Amygdala (tissue), 56 donors: ENCODE measurements around the gene ZMPSTE24.

Experiments used
- DNase-seq, 56 donors: peaks; one replicate each; lab custom pipeline; 2025; lab: John Stamatoyannopoulos, UW

The ZMPSTE24 gene

DNA sequence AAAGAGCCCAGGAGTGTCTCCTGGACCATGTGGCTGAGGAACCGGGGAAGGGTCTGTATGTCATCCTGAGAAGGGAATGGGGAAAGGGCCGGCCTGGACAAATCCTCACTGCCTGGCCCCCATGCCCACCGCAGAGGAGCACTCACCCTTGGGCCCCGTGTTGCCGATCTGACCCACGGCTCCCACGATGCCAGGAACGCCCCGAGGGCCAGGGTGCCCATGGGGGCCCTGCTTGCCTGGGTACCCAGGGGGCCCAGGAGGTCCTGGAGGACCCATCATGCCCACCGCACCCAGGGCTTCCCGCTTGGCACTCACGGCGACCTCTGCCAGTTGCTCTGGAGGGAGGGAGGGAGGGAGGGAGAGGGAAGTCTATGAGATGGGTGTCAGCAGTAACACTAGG lies 44.4 kb downstream of the ZMPSTE24 start:
- DNase-seq, result no peak

DNA sequence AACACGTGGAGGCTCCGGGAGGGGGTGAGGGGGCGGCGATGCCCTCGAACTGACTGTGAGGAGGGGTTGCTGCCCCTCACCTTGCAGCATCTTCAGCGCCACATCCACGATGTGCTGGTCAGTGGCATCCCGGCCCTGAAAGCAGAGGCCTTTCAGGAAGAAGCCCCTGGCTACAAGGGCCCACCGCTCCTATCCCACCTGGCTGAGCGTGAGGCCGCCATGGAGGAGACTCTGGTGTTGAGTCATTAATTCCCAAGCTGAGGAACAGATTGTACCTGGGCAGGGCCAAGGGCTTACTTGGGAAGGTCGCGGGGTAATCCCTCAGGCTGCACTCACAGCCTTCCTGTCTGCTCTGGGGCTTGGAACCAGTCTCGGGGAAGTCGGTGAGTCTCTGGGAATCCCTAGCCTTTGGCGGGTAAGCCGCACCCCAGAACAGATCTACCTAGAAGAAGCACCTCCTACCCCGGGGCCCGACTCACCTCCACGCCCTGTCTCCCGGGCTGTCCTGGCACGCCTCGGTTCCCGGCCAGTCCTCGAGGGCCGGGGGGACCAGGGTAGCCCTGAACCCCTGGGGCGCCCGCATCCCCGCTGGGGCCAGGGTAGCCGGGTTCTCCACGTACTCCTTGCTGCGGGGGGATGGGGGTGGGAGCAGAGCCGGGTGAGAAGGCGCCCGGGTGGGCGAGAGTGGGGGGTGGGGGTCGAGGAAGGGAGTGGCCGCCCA lies 45.2 kb downstream of the ZMPSTE24 start:
- DNase-seq, result no peak

DNA sequence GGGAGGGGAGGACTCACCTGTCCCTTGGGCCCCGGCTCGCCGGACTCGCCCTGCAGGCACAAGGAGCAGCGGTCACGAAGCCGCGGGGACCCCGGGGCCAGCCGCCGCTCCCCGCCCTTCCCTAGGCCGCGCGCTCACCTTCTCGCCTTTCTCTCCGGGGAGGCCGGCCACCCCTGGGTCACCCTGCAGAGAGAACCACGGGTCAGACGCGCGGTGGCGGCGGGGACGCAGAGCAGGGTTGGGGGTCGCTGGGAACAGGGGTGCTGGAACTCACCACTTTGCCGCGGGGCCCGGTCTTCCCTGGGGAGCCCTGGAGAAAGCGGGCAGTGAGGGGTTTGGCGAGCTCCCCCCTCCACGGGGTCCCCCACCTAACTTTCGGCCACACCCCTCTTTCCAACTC lies 45.8 kb downstream of the ZMPSTE24 start:
- no peak for DNase-seq

DNA sequence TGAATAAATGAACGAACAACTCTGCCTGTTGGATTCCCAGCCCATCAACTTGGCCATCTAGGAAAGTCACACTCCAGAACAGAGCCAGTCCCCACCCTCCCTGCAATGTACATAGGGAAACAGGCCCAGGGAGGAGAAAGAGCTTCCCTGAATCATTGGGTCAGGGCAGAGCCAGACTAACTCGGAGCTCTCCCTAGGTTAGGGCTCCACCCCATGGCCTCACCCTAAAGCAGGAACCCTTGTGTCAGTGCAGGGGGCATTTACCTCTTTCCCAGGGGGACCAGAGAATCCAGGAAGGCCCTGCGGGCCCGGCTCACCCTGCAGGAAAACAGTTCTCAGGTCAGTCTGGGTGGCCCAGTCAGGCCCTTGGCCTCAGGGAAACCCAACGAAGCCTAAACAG lies 47.4 kb downstream of the ZMPSTE24 start:
- no peak for DNase-seq

DNA sequence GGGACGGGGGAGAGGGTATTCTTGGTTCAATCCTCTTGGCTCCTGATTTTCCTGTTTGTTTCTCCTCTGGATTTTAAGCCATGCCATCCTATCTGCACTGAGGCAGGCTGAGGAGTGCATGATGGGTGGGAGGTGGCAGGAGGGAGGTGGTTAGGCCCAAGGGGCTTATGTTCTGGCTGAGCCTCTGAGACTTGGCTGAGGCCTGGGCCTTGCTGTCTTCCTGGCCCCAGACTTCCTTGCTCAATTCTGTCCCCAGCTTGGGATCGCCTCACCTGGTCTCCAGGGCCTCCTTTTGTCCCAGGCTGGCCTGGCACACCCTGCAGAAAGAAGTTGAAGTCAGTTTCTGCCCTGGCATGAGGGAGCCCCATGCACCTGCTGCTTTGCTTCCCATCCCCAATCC lies 47.8 kb downstream of the ZMPSTE24 start:
- DNase-seq, result no peak

DNA sequence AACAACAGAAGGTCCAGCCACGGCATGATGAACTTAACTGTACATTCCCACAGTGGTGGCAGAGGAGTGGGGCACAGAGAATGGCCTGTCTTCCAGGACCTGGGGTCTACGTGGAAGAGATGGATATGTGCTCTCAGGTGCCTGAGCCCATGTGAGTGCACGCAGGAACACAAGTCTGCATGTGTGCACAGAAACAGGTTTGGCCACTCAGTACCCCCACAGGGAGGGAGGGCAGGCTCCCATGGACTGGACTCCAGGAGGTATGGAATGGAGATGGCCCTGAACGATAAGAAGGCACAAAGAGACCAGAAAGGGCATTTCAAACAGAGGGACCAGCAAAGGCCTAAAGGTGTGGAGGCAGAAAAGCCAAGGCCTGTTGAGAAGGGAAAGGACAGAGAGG lies 48.3 kb downstream of the ZMPSTE24 start:
- no peak for DNase-seq

DNA sequence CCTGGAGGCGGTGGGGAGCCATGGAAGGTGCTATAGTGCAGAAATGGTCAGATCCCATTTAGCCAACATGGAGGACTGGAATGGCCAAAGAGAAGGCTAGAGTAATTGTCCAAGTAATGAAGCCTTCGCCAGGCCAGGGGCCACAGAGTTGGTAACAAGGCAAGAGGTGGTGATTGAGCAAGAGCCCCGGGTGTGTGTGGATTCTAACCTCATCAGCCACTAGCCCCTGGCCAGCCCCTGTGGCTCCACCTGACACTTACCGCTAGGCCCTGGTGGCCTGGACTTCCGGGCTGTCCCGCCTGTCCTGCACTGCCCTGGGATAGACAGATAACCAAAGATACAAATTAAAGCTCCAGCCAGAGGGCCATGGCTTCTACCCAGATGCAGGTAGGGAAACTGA lies 49.1 kb downstream of the ZMPSTE24 start:
- DNase-seq, result no peak

DNA sequence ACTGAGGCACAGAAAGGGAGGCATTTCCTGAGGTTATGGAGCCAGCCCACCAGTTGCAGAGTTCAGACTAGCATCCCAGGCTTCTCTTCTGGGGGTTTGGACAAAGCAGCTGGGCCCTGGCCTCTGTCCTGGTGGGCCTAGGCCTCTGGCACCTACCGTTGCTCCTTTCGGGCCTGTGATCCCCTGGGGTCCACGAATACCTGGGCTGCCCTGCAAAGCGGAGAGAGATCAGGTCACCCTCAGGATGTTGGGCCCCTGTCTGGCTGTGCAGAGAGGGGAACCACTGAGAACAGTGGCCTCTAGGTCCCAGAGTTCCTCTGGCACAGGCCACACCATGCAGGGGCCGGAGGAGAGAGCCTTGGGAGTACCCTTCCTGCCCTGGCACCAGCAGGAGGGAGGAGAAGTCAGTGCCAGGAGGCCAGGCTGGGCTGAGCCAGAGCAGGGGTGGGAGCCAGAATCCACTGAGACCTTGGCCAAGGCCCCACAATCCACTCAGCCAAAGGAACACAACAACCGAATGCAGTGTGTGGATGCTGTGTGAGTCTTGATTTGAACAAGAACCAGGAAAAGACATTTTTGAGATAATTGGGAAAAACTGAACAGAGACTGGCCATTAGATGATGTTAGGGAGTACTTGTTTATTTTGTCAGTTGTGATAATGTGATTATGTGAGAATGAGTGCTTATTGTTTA lies 50.1 kb downstream of the ZMPSTE24 start:
- peak in 48 of 56 donors; percentile 10 to 77 (median 52) for DNase-seq

DNA sequence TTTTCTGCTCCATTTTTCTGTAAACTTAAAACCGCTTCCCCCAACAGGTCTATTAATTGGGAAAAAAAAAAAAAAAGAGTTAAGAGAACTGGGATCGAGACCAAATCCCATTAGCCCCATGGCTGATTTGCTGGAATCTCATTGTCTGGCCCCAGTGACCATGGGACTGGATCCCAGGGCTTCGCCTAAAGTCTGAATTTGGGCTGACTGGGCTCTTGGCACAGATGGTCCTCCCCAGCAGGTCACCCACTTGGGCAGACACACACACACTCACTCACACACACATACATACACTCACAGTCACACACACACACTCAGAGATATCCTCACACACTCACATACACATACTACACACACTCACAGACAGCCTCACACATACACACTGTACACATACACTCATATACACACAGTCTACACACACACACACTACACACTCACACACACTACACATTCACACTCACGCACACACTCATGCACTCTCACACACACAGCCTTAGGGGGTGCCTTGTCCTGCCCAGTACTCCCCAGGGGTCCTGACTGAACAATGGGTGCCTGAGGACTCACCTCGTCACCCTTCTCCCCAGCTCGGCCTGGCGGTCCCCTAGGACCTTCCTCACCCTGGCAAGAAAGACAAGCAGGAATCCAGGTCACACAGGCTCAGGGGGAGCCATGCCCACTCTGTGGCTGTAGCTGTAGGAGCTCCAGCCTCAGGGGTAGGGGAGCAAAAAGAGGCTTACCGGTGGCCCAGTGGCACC lies 51.5 kb downstream of the ZMPSTE24 start:
- peak in 29 of 56 donors; percentile 6 to 71 (median 31) for DNase-seq

DNA sequence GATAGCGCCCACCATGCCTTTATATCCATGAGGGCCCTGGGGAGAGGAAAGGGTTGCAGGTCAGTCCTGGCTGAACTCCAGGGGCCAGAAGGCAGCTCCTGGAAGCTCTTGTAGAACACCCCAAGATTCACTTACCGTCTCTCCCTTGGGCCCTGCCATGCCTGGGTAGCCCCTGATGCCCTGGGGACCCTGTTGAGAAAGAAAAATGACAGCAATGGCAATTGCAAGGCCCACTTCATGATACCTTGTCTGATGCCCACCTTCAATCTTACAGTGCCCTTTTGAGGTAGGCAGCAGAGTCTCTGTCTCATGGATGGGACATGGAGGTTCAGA lies 52.1 kb downstream of the ZMPSTE24 start:
- DNase-seq, result no peak

DNA sequence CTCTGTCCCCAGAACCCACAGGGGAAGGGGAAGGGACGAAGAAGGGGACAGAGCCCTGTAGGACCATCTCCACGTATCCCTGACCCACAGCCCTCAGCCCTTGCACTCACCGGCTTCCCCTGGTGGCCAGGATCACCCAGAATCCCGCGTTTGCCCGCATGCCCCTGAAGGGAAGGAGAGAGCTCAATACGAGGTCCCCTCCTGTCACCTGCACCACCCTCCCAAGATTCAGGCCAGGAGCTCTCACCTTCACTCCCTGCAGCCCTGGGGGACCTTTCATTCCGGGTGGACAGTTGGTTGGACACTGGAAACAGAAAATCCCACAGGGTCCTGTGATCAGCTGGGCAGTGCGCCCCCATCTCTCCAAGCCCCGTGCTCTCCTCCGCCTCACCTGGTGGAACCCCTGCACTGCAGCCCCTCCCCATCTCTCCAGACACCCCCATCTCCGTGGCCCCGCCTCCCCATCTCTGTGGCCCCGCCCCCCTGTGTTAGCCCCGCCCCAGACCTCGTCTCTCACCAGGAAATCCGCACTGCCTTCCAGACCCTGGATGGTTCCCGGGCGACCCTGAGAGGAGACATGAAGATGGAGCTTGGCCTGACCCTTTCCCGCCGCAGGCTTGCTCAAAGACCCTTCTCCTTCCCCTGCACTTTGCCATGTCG lies 53.1 kb downstream of the ZMPSTE24 start:
- DNase-seq, result no peak

DNA sequence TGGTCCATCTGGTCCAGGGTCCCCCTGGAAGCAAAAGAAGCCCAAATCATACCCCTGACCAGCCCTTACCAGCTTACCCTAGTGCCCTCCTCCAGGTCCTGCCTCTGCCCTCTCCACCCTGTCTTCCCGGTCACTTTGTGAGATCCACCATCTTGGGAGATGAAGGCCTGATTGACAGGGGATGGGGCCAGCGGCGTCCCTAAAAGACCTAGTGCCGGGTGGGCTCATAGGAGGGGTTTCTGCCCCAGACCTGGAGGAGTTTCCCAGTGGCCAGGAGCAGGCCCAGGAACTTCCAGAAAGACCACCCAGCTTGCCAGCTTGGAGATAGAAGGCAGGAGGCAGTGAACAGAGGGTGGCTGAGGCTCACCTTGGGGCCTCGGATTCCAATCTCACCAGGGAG lies 53.7 kb downstream of the ZMPSTE24 start:
- DNase-seq, result no peak

DNA sequence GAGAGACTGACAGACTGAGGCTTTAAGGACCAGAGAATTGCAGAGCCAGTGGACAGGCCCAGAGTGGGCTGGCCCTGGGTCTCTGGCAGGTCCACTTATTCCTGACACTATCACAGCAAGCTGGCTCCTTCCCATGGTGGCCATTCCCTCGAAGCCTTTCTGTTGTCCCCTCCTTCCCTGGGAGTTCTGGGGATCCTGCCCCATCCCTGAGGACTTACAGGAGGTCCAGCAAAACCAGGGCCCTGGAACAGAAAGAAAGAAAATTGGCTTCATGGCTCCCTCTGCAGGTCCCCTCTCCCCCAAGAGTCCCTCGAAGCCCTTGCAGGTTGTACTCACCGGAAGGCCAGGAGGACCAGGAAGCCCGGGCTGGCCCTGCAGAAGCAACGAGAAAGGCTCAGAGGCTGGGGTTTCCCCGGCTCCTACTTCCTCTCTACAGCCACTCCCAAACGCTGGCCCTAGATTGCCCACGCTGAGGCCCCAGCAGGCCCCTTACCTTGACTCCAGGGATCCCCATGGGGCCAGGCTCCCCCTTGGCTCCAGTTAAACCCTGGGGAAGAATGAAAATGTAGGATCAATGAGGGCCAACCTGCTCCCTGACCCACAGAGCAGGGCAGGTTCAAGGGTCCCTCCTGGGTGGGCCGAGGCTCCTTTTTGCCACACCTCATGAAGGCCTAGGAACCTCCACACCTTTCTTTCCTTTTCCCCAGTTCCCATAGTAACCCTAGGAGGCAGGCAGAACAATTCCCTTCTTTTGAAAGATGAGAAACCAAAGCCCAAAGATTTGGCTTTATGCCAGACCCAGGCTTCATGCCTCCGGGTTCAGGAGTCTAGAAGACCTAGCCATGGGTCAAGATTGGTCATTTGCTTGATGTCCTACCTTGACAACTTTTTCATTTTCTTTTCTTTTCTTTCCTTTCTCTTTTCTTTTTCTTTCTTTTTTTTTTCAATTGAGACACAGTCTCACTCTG lies 54.5 kb downstream of the ZMPSTE24 start:
- peak in 8 of 56 donors; percentile 6 to 40 (median 20) for DNase-seq

DNA sequence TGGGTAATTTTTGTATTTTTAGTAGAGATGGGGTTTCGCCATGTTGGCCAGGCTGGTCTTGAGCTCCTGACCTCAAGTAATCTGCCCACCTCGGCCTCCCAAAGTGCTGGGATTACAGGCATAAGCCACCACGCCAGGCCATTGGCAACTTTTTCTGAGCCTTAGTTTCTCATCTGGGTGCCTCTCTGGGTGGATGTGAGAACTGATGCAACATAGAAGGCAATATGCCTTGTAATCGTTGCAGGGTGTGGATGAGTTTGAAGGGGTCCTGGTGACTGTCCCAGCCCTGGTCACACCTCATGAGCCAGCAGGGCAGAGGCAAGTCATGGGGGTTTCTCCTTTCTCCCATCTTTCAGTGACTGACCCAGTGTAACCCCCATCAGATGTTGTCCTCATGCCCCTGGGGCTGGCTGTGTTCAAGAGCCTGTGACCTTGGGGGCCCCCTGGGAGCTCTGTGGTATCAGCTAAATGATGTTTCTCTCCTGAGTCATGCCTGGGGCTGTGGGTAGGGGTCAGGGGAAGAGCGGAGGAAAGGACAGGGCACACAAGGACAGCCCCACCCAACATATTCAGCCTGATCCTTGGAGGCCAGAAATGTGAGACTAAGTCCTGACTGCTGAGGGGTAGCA lies 55.4 kb downstream of the ZMPSTE24 start:
- no peak for DNase-seq

DNA sequence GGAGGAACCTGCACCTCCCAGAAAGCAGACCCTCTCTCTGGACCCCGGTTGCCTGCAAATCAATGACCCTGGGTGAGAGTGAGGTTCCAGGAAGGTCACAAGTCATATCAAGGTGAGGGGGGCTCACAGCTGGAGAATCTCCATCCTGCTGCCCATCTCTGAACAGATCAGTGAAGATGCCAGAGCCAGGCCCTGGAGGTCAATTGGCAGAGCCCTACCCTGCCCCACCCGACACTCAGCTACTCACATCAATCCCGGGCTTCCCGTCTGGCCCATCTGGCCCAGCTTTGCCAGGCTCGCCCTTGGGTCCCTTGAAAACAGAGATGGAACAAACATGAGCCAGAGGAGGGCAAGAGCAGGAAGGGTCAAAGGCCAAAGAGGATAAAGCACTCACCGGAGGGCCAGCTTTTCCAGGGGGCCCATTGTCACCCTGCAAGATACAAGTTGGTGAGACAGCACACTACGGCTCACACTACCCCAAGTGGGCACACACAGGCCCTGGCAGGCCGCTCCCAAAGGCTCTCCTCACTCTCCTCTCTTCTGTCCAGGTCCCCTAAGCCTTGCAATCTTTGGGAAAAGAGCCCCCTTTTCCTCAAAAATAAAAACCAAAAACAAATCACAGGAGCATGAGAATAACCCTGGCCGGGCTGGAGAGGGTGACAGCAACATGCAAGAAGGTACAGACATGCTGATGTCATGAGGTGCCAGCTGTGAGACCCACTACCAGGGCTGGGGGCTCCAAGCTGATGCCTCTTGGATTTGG lies 56.1 kb downstream of the ZMPSTE24 start:
- DNase-seq, result no peak

DNA sequence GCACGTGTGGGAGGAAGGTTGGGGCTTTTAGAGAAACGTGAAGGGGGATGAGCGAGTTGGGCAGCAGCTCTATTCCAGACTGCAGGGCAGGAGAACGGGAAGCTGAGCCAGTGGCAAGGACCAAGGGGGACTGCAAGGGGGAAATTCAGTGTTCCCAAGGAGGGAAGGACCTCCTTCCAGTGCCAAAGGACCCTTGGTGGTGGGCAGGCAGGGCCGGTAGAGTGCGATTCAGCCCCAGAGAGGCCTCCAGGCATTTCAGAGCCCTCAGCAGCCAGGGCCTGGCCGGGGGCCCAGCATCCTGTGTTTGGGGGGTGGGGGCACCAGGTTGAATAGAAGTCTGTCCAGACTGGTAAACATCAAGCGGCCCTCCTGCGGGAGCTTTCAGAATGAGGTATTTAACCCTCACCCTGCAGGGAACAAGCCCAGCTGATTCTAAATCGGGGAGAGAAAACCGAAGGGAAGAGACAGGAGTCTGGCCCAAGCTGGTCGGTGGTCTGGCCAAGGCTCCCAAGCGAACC lies 56.7 kb downstream of the ZMPSTE24 start:
- DNase-seq, result peak in 21 of 56 donors; percentile 45 to 81 (median 59)

DNA sequence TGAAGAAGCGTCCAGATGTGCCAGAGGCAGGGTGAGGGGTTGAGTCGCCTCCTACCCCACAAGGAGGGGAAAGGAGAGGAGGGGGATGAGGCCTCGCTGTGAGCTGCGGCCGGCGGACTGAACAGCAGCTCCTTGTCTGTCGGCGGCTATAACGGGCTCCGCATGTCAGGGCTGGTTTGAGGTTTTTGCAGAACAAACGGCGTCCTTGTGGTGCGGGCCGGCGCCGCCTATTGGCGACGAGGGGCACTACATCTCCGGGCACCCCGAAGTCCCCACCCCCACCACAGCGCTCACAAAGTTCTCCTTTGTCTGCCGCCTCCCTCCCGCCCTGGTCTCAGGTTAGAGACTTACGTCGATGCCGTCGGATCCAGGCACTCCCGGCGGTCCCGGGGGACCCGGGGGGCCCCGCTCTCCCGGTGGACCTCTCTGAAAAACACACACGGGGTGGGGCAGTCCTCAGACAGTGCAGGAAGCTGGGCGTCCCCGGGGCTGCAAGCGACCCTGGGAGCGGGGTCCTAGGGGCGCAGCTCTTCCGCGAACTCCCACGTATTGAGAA lies 57.3 kb downstream of the ZMPSTE24 start:
- DNase-seq, result peak; percentile 48 to 94 (median 85)
